Measurements from ENCODE around the gene AMIGO2.
A peak's percentile ranks its signal among the peaks of the same experiment; 100 is the strongest.

Gene AMIGO2

GRCh38 chr12:47085815-47086252 lies 6.1 kb upstream of the AMIGO2 start:
- DNase-seq (ENCODE audit: extremely low read depth, low read depth), result no peak
- no peak for TF ChIP-seq CTCF (IDR thresholded peaks at IDR 0.05; ENCODE audit: low read depth, low read length)

GRCh38 chr12:47084172-47084571 lies 4.4 kb upstream of the AMIGO2 start:
- DNase-seq (ENCODE audit: extremely low read depth, low read depth), result no peak
- TF ChIP-seq CTCF (IDR thresholded peaks at IDR 0.05; ENCODE audit: low read depth, low read length), result no peak

- no peak for TF ChIP-seq CTCF (IDR thresholded peaks at IDR 0.05; ENCODE audit: low read depth, low read length)
- DNase-seq (ENCODE audit: extremely low read depth, low read depth), result peak; percentile 65
Measured at GRCh38 chr12:47082796-47083621, 3.2 kb upstream of the AMIGO2 start.

- no peak for DNase-seq (ENCODE audit: extremely low read depth, low read depth)
- TF ChIP-seq CTCF (IDR thresholded peaks at IDR 0.05; ENCODE audit: low read depth, low read length), result no peak
Measured at GRCh38 chr12:47082283-47082682, 2.5 kb upstream of the AMIGO2 start.

- TF ChIP-seq CTCF (IDR thresholded peaks at IDR 0.05; ENCODE audit: low read depth, low read length), result no peak
- no peak for DNase-seq (ENCODE audit: extremely low read depth, low read depth)
Measured at GRCh38 chr12:47080725-47081502, 1.2 kb upstream of the AMIGO2 start.

- TF ChIP-seq CTCF (IDR thresholded peaks at IDR 0.05; ENCODE audit: low read depth, low read length), result no peak
- no peak for DNase-seq (ENCODE audit: extremely low read depth, low read depth)
Measured at GRCh38 chr12:47079981-47080724, 394 bp upstream of the AMIGO2 start.
